GM21447 (cell line): ENCODE measurements around the gene KCNQ2.

Source experiments
- ATAC-seq: cut with Tn5 transposase; IDR thresholded peaks from one replicate; pipeline ENCODE4 v1.9.1; 2021; ENCODE audit not compliant: unreplicated experiment

The KCNQ2 gene

GRCh38 chr20:63418617-63419016, 53.8 kb downstream of the KCNQ2 start:
- ATAC-seq, result no peak

GRCh38 chr20:63417738-63418120, 54.7 kb downstream of the KCNQ2 start:
- ATAC-seq, result no peak

GRCh38 chr20:63417097-63417737, 55.2 kb downstream of the KCNQ2 start:
- ATAC-seq, result no peak

- no peak for ATAC-seq
These were observed 55.8 kb downstream of the KCNQ2 start for GRCh38 chr20:63416631-63417030.

GRCh38 chr20:63415647-63416391, 56.6 kb downstream of the KCNQ2 start:
- no peak for ATAC-seq

GRCh38 chr20:63414720-63415430, 57.6 kb downstream of the KCNQ2 start:
- ATAC-seq, result no peak

GRCh38 chr20:63413963-63414684, 58.3 kb downstream of the KCNQ2 start:
- ATAC-seq, result no peak

- ATAC-seq, result no peak
These were observed 59.1 kb downstream of the KCNQ2 start for GRCh38 chr20:63413323-63413722.

- ATAC-seq, result no peak
These were observed 59.6 kb downstream of the KCNQ2 start for GRCh38 chr20:63412889-63413288.

- no peak for ATAC-seq
These were observed 60.4 kb downstream of the KCNQ2 start for GRCh38 chr20:63411898-63412631.

GRCh38 chr20:63411151-63411897, 61.1 kb downstream of the KCNQ2 start:
- no peak for ATAC-seq

- no peak for ATAC-seq
These were observed 62.5 kb downstream of the KCNQ2 start for GRCh38 chr20:63409834-63410435.

GRCh38 chr20:63409066-63409833, 63.2 kb downstream of the KCNQ2 start:
- no peak for ATAC-seq

GRCh38 chr20:63408684-63409046, 63.8 kb downstream of the KCNQ2 start:
- no peak for ATAC-seq

GRCh38 chr20:63407928-63408683, 64.3 kb downstream of the KCNQ2 start:
- no peak for ATAC-seq

- no peak for ATAC-seq
These were observed 65.7 kb downstream of the KCNQ2 start for GRCh38 chr20:63406617-63407245.

GRCh38 chr20:63406011-63406410, 66.4 kb downstream of the KCNQ2 start:
- no peak for ATAC-seq
